HG03066 (cell line): ENCODE results near the gene ACACA.

Experiments
- ATAC-seq: cut with Tn5 transposase; IDR thresholded peaks from one replicate; pipeline ENCODE4 v1.9.1; 2021; ENCODE audit warnings: low read depth; ENCODE audit not compliant: unreplicated experiment

Gene ACACA

DNA sequence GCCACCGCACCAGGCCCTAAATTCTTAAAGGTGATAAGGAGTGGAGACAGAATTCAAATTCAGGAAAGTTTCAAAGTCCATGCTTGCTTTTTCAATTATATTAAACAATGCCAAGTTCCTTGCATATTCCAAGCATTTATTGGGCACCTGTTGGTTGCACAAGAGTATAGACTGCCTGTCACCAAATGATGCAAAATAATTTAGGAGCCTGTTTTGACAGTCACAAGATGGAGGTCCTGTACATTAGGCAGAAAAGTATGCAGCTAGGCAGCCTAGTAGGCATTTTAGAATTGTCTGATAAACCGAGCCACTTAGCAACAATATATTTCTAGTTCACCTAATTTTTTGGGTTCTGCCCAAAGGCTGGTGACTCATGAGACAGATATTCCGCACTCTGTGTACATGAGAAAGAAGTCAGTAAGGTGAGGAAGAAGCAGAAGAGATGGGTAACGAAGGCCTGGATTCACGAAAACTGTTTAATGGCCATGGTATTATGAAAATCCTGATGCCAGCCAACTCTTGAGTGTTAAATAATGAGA lies 7.3 kb downstream of the ACACA start:
- ATAC-seq = no peak

DNA sequence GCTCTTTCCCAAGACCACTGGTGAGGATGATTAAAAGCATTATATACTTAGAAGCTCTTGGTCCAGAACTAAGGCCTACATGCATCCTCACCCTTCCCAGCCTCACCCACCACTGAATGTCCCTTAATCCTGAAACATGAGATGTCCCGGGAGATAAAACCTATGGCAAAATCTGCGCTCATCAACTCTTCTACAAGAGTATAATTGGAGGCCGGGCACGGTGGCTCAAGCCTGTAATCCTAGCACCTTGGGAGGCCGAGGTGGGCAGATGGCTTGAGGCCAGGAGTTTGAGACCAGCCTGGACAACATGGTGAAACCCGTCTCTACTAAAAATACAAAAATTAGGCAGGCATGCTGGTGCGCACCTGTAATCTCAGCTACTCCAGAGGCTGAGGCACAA lies 13.3 kb downstream of the ACACA start:
- ATAC-seq = no peak

DNA sequence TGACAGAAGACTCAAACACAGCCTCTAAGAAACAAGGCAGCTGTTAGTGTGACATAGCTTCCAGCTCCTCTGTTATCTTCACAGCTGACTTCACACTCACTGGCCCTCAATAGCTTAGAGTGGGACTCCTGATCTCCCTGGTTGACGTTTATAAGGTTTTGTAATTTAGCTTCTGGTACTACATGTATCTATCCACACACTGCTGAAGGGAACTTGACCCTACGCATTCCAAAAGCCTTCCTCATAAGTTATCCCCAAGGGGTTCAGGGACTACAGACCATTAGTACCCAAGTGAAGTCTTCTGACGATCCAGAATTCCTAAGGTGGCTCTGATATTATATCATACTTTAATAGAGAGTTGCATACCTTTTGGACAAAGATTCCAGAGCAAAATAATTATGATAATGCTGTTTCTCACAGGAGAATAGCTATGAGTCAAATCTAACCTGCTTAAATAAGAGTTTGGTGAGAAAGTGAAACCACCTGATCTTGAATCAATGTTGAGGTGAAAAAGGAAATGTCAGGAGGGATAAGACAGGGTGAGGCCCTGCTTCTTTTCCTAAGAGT lies 14.5 kb downstream of the ACACA start:
- ATAC-seq = no peak

DNA sequence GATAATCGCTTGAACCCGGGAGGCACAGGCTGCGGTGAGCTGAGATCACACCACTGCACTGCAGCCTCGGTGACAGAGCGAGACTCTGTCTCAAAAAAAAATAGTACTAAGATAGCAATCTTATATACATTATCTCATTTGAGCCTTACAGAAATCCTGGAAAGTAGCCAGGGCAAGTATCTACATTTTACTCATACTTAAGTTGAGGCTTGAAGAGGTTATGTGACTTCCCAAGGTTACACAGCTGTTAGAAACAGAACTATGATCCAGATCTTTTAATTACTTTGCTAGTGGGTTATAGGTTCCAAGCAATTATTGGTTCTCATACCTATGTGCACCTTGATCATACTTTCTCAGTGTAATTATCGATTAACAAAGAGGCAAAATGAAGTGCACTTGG lies 15.5 kb downstream of the ACACA start:
- ATAC-seq = no peak

DNA sequence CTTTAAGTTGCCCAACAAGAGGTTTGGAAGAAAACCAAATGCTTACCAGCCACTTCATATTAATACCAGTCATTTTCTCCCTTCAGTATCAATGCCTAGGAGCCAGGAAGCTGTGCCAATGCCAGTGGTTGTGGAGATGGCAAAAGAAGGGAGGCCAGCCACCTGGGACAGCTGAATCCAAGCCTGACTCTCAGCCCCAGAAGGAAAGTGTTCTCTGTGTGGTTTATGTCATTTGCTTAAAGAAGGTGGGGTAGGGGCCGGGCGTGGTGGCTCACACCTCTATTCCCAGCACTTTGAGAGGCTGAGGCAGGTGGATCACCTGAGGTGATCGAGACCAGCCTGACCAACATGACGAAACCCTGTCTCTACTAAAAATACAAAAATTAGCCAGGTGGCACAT lies 17.5 kb downstream of the ACACA start:
- no peak for ATAC-seq

DNA sequence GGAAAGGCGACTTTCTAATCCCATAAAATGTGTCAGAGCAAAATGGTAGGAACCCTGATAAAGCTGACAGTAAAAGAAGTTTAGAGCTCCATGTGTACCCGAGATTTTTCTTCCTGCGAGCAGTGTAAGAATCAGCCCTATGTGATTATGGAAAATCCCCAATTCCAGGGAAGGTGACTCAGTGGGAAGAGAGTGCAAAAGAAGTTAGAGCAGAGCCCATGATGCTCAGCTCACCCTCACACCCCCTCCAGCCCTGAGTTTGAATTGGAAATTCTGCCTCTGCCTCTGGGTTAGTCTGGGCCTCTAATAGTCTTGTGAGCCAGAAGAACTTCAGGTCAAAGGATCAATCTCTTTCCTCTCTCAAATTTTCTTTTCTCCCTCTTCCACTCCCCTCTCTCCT lies 18.4 kb downstream of the ACACA start:
- no peak for ATAC-seq

DNA sequence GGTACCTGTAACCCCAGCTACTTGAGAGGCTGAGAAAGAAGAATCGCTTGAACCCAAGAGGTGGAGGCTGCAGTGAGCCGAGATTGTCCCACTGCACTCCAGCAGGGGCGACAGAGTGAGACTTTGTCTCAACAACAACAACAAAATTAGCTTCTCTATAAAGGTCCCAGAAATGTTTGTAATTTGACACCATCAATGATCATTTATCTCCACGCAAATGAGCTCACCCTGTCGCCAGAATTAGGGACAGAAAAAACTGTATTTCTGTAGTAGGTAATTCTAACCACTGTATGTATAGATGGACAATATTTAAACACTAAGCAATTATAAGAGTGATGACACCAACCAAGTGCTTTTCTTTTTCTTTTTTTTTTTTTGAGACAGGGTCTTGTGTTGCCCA lies 20.2 kb downstream of the ACACA start:
- ATAC-seq = no peak

DNA sequence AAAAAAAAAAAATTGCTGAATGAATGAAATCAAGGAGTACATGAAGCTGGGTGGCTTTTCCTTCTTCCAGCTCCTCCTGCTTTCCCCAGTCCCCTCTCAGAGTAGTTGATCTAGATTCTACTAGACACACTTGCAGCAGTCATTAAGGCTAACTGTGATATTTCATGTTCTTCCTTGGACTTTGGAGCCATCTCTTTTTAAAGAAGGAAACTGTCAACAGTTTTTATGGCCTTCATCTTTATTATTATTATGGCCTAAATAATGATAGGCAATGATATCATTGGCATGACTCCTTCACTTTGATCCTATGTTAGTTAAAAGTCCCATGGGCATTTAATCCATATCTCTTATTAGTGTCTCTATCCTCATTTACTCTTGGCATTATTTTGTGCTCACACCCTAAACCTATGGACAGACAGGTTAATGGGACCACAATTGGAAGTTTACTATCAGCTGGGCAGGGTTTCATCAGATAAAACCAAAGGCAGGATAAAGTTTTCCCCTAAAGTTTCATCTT lies 21.1 kb downstream of the ACACA start:
- ATAC-seq = no peak

DNA sequence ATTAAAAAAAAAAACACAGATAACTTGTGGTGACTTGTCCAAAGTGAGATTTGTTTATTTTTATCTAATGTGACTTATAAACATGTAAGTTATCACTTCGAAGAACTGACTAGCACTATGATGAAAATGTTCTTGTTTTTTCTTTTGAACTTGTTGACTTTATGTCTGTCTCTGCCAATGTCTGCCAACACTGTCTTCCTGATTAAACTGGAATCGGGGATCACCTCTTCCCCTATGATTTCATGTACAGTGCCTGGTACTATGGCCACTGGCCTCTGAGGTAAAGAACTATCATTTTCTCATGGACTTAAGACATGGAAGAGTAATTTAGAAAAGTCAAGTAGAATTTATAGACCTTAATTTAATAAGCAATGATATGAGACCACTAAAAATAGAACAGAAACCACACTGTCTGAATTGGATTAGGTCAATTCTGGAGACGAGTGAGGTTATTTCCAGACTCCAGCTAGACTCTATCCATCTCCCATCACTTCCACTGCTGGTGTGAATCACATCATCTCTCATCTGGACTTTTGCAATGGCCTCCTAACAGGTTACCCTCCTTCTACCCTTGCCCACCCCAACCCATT lies 22.0 kb downstream of the ACACA start:
- no peak for ATAC-seq

DNA sequence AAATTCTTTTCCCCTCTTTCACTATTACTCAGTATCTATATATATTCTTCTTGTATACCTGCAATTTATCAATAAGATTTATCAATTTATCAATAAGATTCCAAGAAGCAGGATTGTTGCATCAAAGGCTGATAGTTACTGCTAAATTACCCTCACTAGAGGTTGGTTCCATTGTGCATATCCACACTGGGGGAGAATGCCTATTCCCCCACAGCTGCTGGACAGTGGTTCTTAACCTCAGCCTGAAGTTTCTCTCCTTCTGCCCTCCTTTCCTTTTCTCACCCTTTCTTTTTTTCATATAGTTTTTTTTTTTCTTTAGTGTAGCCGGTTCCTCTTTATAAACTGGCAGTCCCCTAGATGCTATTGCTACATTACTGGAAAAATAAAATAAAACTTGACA lies 24.6 kb downstream of the ACACA start:
- no peak for ATAC-seq

DNA sequence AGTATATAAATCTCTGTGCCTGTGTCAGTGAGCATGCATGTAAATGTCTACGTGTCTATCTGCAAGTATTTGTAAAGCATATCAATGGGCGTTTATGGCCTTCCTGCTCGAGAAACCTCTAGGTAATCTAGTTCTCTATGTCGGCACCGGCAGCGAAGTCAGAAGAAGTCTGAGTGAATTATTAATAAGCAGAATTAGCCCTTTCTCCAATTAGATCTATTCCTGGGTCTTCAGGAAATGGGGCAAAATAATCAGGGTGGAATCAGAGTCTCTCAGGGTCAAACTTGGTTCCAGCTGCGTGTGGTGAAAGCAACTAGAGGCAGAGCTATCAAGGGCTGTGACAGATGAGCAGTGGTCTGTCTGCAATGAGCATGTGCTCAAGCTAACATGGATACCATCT lies 30.9 kb downstream of the ACACA start, which contains the start of gene C17orf78:
Gene C17orf78 (plus strand): TSS at position 280 of the 400 bp plus-strand sequence. CDS start 108 bp downstream, at position 388.
- ATAC-seq = no peak

DNA sequence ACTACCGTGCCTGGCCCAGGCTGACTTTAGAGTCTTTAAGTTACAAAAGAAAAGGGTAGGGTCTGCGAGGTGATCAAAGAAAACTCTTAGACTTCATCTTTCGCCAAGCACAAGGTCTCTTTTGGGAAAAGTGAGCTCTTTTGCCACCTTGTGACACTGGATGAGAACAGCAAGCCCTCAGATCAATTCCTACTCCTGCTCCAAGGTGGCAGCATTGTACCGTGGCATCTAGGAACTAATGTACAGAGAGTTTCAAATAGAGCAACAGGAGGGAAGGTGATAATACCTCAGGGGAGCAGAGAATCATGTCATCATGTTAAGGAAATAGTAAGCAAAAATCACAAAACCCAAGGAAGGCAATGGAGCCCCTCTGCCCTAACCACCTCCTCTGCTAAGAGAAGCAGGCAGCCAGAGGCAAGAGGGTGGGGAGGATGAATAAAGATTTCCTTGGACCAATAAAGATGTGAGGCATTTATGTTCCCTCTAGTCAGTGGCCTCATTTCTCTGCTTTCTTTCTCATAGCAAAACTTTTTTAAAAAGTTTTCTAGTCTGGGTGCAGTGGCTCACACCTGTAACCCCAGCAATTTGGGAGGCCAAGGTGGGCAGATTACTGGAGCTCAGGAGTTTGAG lies 33.0 kb downstream of the ACACA start:
- ATAC-seq = no peak

DNA sequence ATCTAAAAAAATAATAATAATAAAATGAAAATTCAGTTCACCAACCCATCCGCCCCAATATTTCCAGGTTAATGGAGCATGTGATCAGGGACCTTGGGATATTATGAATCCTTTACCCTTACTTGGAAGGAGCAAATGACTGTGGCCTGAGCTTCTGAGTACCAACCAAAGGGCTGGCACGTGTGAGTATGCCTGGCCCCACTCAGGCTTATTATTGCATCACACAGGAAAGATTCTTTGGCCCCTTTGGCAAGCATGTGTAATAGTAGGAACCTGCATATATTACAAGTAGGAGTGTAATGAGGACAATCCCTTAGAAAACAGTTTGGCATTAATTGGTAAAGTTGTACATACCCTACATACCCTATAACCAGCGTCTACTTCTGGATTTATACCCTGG lies 38.1 kb downstream of the ACACA start:
- no peak for ATAC-seq

DNA sequence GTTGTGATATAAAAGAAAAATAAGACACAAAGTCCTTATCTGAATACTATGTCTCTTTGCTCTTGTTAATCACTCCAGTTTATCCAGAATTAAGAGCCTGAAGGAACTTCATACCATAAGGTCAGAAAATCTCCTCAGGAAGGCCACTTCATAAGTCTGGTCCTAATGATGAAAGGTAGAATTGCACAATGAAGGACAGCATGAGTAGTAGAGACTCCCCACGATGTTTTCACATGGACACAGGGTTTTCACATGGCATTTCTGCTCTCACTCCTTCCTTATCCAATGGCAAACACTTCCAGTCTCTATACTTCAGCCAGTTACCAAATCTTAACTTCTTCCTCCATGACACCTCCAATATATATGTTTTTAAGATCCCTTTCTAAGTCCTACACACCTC lies 41.0 kb downstream of the ACACA start:
- ATAC-seq = no peak

DNA sequence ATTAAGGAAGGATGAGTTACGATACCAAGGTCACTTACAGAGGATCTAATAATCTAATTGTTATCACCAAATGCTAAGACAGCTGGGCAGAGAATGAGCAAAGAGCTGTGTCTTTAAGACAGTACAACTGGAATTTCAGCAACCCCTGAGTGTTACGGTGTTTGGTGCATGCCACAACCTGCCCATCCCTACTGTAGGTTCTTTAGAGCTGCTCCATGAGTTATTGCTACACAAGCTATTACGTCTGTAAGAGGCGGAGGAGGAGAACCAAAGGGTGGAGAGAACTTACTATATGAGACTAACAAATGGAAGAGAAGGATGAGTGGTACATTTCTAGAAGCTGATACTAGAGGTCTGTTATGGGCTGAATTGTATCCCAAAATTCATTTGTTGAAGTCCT lies 45.1 kb downstream of the ACACA start:
- ATAC-seq = no peak

DNA sequence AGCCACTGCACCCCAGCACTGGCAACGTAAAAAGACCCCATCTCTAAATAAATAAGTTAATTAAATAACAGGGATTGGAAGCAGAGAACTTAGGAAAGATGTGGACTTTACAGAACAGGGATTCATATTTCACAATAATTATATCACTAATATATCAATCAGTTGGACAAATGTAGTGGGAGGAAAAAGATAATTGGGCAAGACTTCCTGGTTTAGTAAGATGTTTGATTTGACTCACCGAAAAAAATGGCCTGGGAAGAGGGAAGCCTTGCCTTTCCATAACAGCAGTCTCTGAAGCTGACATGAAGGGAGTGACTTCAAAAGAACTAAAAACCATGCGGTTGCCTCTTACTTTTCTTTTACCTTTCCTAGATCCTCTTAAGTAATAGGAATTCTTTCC lies 46.0 kb downstream of the ACACA start:
- ATAC-seq = no peak

DNA sequence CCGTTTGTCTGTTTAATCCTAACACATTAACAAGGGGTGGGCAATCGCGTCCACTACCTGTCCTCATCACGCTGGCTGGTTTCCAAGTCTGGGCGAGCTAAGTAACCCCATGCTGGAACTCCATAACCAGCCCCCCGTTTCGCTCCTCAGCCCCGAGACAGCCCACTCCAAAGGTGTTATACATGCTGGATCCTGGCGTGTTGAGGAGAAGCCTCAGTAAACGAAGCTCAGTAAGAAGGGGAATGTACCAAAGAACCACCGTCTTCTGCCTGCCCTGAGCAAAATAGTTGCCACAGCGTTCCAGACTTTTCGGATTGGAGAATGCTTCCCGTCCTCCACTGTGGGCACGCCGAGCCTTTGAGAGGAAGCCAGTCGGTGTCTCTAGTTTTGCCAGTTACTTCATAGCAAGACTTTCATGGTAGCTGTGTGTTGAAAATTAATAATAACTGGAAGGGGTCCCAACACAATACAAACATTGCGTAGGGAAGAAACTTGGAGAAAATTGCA lies 46.9 kb downstream of the ACACA start:
- ATAC-seq = no peak

DNA sequence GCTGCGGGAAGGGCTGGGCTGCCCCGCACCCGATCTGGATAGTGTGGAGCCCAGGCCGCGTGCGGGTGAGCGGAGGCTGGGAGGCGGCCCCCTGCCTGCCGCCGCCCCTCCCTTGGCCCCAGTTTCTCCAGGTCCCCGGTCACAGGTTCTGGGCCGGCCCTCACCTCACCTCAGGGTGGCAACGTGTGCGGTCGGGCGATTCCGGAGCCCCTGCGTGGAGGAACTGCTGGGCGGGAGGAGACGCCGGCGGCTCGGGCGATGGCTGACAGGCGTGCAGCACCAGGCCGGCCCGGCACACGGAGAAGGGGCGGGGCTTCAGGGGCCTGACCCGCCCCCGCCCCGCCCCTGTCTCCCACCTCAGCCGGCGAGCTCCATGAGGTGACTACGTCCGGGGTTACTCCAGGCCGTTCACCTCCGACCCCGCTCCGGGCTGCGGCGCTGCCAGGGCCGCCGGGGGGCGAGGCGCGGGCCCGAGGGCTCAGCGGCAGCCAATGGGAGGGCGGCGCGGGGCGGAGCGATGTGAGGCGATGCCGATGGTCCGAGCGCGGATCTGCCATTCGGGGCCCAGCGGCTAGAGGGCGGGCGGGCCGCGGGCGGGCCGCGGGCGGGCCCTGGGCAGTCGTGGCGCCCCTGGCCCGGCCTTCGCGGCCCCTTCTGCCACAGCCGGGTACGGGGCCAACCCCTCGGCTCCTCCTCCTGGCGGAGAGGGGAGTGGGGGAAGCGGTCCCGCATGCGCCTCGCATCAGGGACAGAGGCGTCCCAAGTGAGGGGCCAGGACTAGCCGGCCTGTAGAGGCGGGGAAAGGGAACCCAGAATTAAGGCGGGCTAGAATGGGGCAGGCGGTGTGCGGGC lies 47.6 kb downstream of the ACACA start:
- ATAC-seq = peak; percentile 79

DNA sequence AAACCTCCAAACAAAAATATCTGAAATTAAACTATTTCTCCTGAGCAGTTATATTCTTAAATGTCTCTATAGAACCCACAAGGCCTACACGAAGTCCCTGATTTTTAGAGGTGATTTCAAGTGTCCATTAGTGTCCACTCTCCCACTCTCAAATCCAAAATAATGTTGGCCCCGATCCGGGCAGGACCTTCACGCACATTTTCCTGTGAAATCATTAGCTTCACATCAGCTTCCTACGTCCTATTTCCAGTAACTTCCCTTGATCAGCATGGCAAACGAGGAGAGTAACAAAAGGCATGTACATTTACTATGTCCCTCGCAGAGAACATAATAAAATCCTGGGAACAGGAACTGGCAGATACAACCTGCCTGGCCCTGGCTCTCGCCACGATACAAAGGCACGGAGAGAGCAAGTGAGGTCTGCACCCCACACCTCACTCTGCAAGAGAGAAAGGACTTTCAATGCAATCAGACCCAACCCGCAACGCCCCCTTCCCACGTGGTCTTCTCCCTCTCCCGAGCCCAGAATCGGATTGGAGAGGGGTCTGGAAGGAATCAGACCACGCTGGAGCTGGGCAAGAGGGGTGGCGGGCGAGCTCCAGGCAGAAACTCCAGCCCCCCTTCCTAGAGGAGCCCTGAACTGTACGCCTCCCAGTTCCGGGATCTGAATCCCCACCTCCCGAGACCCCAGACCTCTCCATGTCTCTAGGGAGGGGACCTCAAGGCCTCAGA lies 48.4 kb downstream of the ACACA start:
- no peak for ATAC-seq
